ENCODE results near the gene MTG2.

Gene MTG2

GRCh38 chr20:62224113-62224855 lies 41.5 kb downstream of the MTG2 start:
- TF ChIP-seq POU6F1 (CRISPR knock-in tag; IDR thresholded peaks at IDR 0.05; ENCODE audit: borderline replicate concordance, low read depth) = no peak
- ATAC-seq = no peak

- ATAC-seq = no peak
- TF ChIP-seq ZNF8 (CRISPR knock-in tag; IDR thresholded peaks at IDR 0.05) (no peak), RARB (CRISPR knock-in tag; IDR thresholded peaks at IDR 0.05) (no peak), ZFP3 (CRISPR knock-in tag; IDR thresholded peaks at IDR 0.05) (no peak), CREB5 (CRISPR knock-in tag; IDR thresholded peaks at IDR 0.05; ENCODE audit: low read depth) (no peak)
These were observed 42.2 kb downstream of the MTG2 start for GRCh38 chr20:62225026-62225425.

- TF ChIP-seq CREB5 (CRISPR knock-in tag; IDR thresholded peaks at IDR 0.05; ENCODE audit: low read depth) (no peak), TOX (CRISPR knock-in tag; IDR thresholded peaks at IDR 0.05; ENCODE audit: borderline replicate concordance) (no peak), ZC3H10 (CRISPR knock-in tag; IDR thresholded peaks at IDR 0.05) (no peak), TCF4 (CRISPR knock-in tag; IDR thresholded peaks at IDR 0.05; ENCODE audit: borderline replicate concordance) (no peak), OSR1 (CRISPR knock-in tag; IDR thresholded peaks at IDR 0.05) (no peak), SNAI2 (CRISPR knock-in tag; IDR thresholded peaks at IDR 0.05) (no peak), TSHZ2 (CRISPR knock-in tag; IDR thresholded peaks at IDR 0.05) (no peak), GLIS3 (CRISPR knock-in tag; IDR thresholded peaks at IDR 0.05) (no peak), CSDC2 (CRISPR knock-in tag; IDR thresholded peaks at IDR 0.05) (no peak), PATZ1 (CRISPR knock-in tag; IDR thresholded peaks at IDR 0.05; ENCODE audit: borderline replicate concordance) (no peak), PPARA (CRISPR knock-in tag; IDR thresholded peaks at IDR 0.05; ENCODE audit: borderline replicate concordance) (no peak), ARNTL (CRISPR knock-in tag; IDR thresholded peaks at IDR 0.05; ENCODE audit: borderline replicate concordance, low read depth) (no peak), POU6F1 (CRISPR knock-in tag; IDR thresholded peaks at IDR 0.05; ENCODE audit: borderline replicate concordance, low read depth) (no peak), RARB (CRISPR knock-in tag; IDR thresholded peaks at IDR 0.05) (no peak), ZFP30 (CRISPR knock-in tag; IDR thresholded peaks at IDR 0.05) (no peak)
- ATAC-seq = no peak
These were observed 43.2 kb downstream of the MTG2 start for GRCh38 chr20:62225820-62226635.
